NCI-H82 treated with DMSO at 0.1 percent for 48 hours (cell line): ENCODE results near the gene C3orf33.
A peak's percentile ranks its signal among the peaks of the same experiment; 100 is the strongest.

Experiments used
- DNase-seq: peaks from one replicate; lab custom pipeline; 2025; ENCODE audit not compliant: unreplicated experiment; lab: John Stamatoyannopoulos, UW

The C3orf33 gene

GRCh38 chr3:155742349-155742965, 63.6 kb downstream of the C3orf33 start:
- DNase-seq: no peak

- DNase-seq: no peak
Measured at GRCh38 chr3:155741603-155742002, 64.5 kb downstream of the C3orf33 start.

- no peak for DNase-seq
Measured at GRCh38 chr3:155741101-155741500, 65.0 kb downstream of the C3orf33 start.

- DNase-seq: no peak
Measured at GRCh38 chr3:155739154-155739553, 66.9 kb downstream of the C3orf33 start.

GRCh38 chr3:155738580-155739076, 67.5 kb downstream of the C3orf33 start:
- no peak for DNase-seq

GRCh38 chr3:155737844-155738460, 68.1 kb downstream of the C3orf33 start:
- no peak for DNase-seq

- no peak for DNase-seq
Measured at GRCh38 chr3:155736381-155736780, 69.7 kb downstream of the C3orf33 start.

- DNase-seq: no peak
Measured at GRCh38 chr3:155730843-155731242, 75.2 kb downstream of the C3orf33 start.

GRCh38 chr3:155727836-155728235, 78.2 kb downstream of the C3orf33 start:
- no peak for DNase-seq

GRCh38 chr3:155714295-155714718, 91.8 kb downstream of the C3orf33 start:
- peak; percentile 42 for DNase-seq
